ENCODE data around the gene DLL3. TPM values are rescaled to one million over a fixed set of nuclear protein-coding genes. Genes with fewer than 3 reads are reported as not detected.

Gene DLL3
- total RNA-seq, 1 donor from 2014 or later: 2.7 TPM

GRCh38 chr19:39492225-39492624 is 6.5 kb upstream of the DLL3 start:
- peaks cover 6% of the 10 kb centered on the region for H3K36me3 Mint-ChIP-seq
- no peaks in the 10 kb centered on the region for H3K9me3 Mint-ChIP-seq
- no peaks in the 10 kb centered on the region for H3K4me1 Mint-ChIP-seq (ENCODE audit: unreplicated experiment)
- H3K4me3 Mint-ChIP-seq: no peak overlapping the region
- no peak overlapping the region for H3K27ac Mint-ChIP-seq
- peaks cover 13% of the 10 kb centered on the region for H3K27me3 Mint-ChIP-seq
- TF ChIP-seq, protein P1, sequence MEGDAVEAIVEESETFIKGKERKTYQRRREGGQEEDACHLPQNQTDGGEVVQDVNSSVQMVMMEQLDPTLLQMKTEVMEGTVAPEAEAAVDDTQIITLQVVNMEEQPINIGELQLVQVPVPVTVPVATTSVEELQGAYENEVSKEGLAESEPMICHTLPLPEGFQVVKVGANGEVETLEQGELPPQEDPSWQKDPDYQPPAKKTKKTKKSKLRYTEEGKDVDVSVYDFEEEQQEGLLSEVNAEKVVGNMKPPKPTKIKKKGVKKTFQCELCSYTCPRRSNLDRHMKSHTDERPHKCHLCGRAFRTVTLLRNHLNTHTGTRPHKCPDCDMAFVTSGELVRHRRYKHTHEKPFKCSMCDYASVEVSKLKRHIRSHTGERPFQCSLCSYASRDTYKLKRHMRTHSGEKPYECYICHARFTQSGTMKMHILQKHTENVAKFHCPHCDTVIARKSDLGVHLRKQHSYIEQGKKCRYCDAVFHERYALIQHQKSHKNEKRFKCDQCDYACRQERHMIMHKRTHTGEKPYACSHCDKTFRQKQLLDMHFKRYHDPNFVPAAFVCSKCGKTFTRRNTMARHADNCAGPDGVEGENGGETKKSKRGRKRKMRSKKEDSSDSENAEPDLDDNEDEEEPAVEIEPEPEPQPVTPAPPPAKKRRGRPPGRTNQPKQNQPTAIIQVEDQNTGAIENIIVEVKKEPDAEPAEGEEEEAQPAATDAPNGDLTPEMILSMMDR (conservative IDR thresholded peaks at IDR 0.05): no peak
- DNase-seq (ENCODE audit: extremely low spot score, unreplicated experiment): no peak

DNA sequence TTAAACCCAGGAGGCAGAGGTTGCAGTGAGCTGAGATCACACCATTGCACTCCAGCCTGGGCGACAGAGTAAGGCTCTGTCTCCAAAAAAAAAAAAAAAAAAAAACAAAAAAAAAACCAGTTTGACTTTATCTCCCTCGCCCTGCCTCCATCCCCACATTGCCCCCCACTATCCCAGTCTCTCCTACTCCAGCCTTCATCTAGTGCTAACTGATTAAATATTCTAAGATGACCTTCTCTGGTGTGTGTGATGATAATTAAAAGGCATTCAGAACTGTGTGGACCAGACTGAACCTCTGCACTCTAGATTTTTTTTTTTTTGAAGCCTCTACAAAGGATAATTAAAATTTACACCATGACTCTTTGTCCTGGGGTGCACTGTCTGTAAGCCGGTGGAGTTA is 6.0 kb upstream of the DLL3 start:
- Mint-ChIP-seq H3K27me3 (peaks cover 17% of the 10 kb centered on the region), H3K4me3 (no peak overlapping the region), H3K27ac (peak overlapping the region; percentile 72), H3K9me3 (no peaks in the 10 kb centered on the region), H3K36me3 (peaks cover 6% of the 10 kb centered on the region), H3K4me1 (ENCODE audit: unreplicated experiment) (no peaks in the 10 kb centered on the region)
- TF ChIP-seq, protein P1 (conservative IDR thresholded peaks at IDR 0.05): no peak
- DNase-seq (ENCODE audit: extremely low spot score, unreplicated experiment): no peak

- no peak for DNase-seq (ENCODE audit: extremely low spot score, unreplicated experiment)
Measured at GRCh38 chr19:39494661-39495060, 4.1 kb upstream of the DLL3 start.

GRCh38 chr19:39496063-39496462 is 2.7 kb upstream of the DLL3 start:
- no peak overlapping the region for H3K27ac Mint-ChIP-seq
- no peaks in the 10 kb centered on the region for H3K9me3 Mint-ChIP-seq
- H3K4me1 Mint-ChIP-seq (ENCODE audit: unreplicated experiment): peaks cover 9% of the 10 kb centered on the region
- TF ChIP-seq, protein P1 (conservative IDR thresholded peaks at IDR 0.05): no peak
- peaks cover 47% of the 10 kb centered on the region for H3K27me3 Mint-ChIP-seq
- H3K4me3 Mint-ChIP-seq: no peak overlapping the region
- peaks cover 3% of the 10 kb centered on the region for H3K36me3 Mint-ChIP-seq
- no peak for DNase-seq (ENCODE audit: extremely low spot score, unreplicated experiment)

More at GRCh38 chr19:39494661-39495060, 4.1 kb upstream of the DLL3 start:
- Mint-ChIP-seq H3K27ac (no peak overlapping the region), H3K27me3 (peaks cover 33% of the 10 kb centered on the region), H3K4me3 (no peak overlapping the region), H3K4me1 (ENCODE audit: unreplicated experiment) (peaks cover 9% of the 10 kb centered on the region), H3K36me3 (peaks cover 3% of the 10 kb centered on the region), H3K9me3 (no peaks in the 10 kb centered on the region)
- TF ChIP-seq, protein P1 (conservative IDR thresholded peaks at IDR 0.05): no peak

- peaks cover 55% of the 10 kb centered on the region for H3K27me3 Mint-ChIP-seq
- TF ChIP-seq, protein P1 (conservative IDR thresholded peaks at IDR 0.05): no peak
- no peak overlapping the region for H3K27ac Mint-ChIP-seq
- no peaks in the 10 kb centered on the region for H3K9me3 Mint-ChIP-seq
- peak overlapping the region; percentile 78 for H3K4me3 Mint-ChIP-seq
- peaks cover 9% of the 10 kb centered on the region for H3K4me1 Mint-ChIP-seq (ENCODE audit: unreplicated experiment)
- H3K36me3 Mint-ChIP-seq: peaks cover 3% of the 10 kb centered on the region
- no peak for DNase-seq (ENCODE audit: extremely low spot score, unreplicated experiment)
Measured at GRCh38 chr19:39497701-39497995, 1.1 kb upstream of the DLL3 start.
